SK-N-SH treated with all-trans-retinoic acid at 6 μM for 48 hours (cell line): ENCODE results near the gene FBXO45.

ENCODE experiments used
- ATAC-seq: fragments of 200-7000 bp; cut with Tn5 transposase; 3 replicates; pipeline ENCODE4 v1.9.1; 2020; ENCODE audit warnings: mild to moderate bottlenecking, moderate library complexity
- ARNTL ChIP-seq: fragments of 450-650 bp; formaldehyde crosslinking; IDR thresholded peaks from 2 replicates; pipeline ENCODE4 v1.5.0; 2020; ENCODE audit warnings: low read depth, mild to moderate bottlenecking, moderate library complexity, borderline replicate concordance
- BACH2 ChIP-seq: fragments of 250-450 bp; sonication (Bioruptor Pico); IDR thresholded peaks from 2 replicates; pipeline ENCODE4 v1.9.0; 2021; ENCODE audit warnings: mild to moderate bottlenecking, borderline replicate concordance
- CREB5 ChIP-seq: fragments of 250-450 bp; sonication (Bioruptor Pico); IDR thresholded peaks from 2 replicates; pipeline ENCODE4 v1.5.1; 2020; ENCODE audit warnings: low read depth, mild to moderate bottlenecking, moderate library complexity
- CSDC2 ChIP-seq: fragments of 250-450 bp; sonication (Bioruptor Pico); IDR thresholded peaks from 2 replicates; pipeline ENCODE4 v1.5.0; 2020; ENCODE audit warnings: mild to moderate bottlenecking, moderate library complexity
- CSRNP3 ChIP-seq: fragments of 250-450 bp; sonication (Bioruptor Pico); IDR thresholded peaks from 2 replicates; pipeline ENCODE4 v1.5.1; 2021; ENCODE audit warnings: mild to moderate bottlenecking, moderate library complexity
- ESRRG ChIP-seq: fragments of 250-450 bp; sonication (Bioruptor Pico); IDR thresholded peaks from 2 replicates; pipeline ENCODE4 v1.6.1; 2021; ENCODE audit warnings: mild to moderate bottlenecking
- GLIS3 ChIP-seq: fragments of 250-450 bp; sonication (Bioruptor Pico); IDR thresholded peaks from 2 replicates; pipeline ENCODE4 v1.5.0; 2020; ENCODE audit warnings: mild to moderate bottlenecking, moderate library complexity
- ISL1 ChIP-seq: fragments of 250-450 bp; sonication (Bioruptor Pico); IDR thresholded peaks from 2 replicates; pipeline ENCODE4 v2.1.2; 2022; ENCODE audit warnings: mild to moderate bottlenecking, moderate library complexity
- OSR1 ChIP-seq: fragments of 250-450 bp; sonication (Bioruptor Pico); IDR thresholded peaks from 2 replicates; pipeline ENCODE4 v1.8.0; 2022; ENCODE audit warnings: moderate library complexity, mild to moderate bottlenecking, inconsistent platforms
- PATZ1 ChIP-seq: fragments of 250-450 bp; sonication (Bioruptor Pico); IDR thresholded peaks from 2 replicates; pipeline ENCODE4 v1.8.0; 2020; ENCODE audit warnings: mild to moderate bottlenecking, moderate library complexity, borderline replicate concordance
- POU6F1 ChIP-seq: fragments of 250-450 bp; sonication (Bioruptor Pico); IDR thresholded peaks from 2 replicates; pipeline ENCODE4 v1.8.0; 2021; ENCODE audit warnings: low read depth, mild to moderate bottlenecking, moderate library complexity, borderline replicate concordance
- SNAI2 ChIP-seq: fragments of 250-450 bp; sonication (Bioruptor Pico); IDR thresholded peaks from 2 replicates; pipeline ENCODE4 v1.5.0; 2020; ENCODE audit warnings: mild to moderate bottlenecking, moderate library complexity
- TCF4 ChIP-seq: fragments of 250-450 bp; sonication (Bioruptor Pico); IDR thresholded peaks from 2 replicates; pipeline ENCODE4 v1.8.0; 2021; ENCODE audit warnings: mild to moderate bottlenecking, moderate library complexity, borderline replicate concordance
- TOX ChIP-seq: fragments of 250-450 bp; sonication (Bioruptor Pico); IDR thresholded peaks from 2 replicates; pipeline ENCODE4 v1.8.0; 2021; ENCODE audit warnings: mild to moderate bottlenecking, moderate library complexity, borderline replicate concordance
- TSHZ2 ChIP-seq: fragments of 250-450 bp; sonication (Bioruptor Pico); IDR thresholded peaks from 2 replicates; pipeline ENCODE4 v1.5.0; 2020; ENCODE audit warnings: mild to moderate bottlenecking, moderate library complexity
- ZC3H10 ChIP-seq: fragments of 250-450 bp; sonication (Bioruptor Pico); IDR thresholded peaks from 2 replicates; pipeline ENCODE4 v1.5.1; 2021; ENCODE audit warnings: mild to moderate bottlenecking, moderate library complexity
- ZFP3 ChIP-seq: fragments of 250-450 bp; sonication (Bioruptor Pico); IDR thresholded peaks from 2 replicates; pipeline ENCODE4 v1.5.0; 2020; ENCODE audit warnings: mild to moderate bottlenecking, moderate library complexity
- ZFP30 ChIP-seq: fragments of 450-650 bp; formaldehyde crosslinking; IDR thresholded peaks from 2 replicates; pipeline ENCODE4 v1.5.0; 2022; ENCODE audit warnings: mild to moderate bottlenecking, moderate library complexity
- ZNF565 ChIP-seq: fragments of 450-650 bp; formaldehyde crosslinking; conservative IDR thresholded peaks from 2 replicates; pipeline ENCODE4 v1.5.0; 2020; ENCODE audit warnings: low read depth, mild to moderate bottlenecking, moderate library complexity
- ZNF8 ChIP-seq: fragments of 450-650 bp; formaldehyde crosslinking; IDR thresholded peaks from 2 replicates; pipeline ENCODE4 v1.5.0; 2020; ENCODE audit warnings: mild to moderate bottlenecking, moderate library complexity

FBXO45 gene

GRCh38 chr3:196552253-196552652 lies 16.2 kb upstream of the FBXO45 start (continued):
- no peak for TF ChIP-seq POU6F1 (CRISPR knock-in tag)
- TF ChIP-seq GLIS3, result no peak
- TF ChIP-seq, all 23 proteins: peak for 0

- no peak for TF ChIP-seq ZC3H10 (CRISPR knock-in tag)
- no peak for TF ChIP-seq ZNF565
- TF ChIP-seq ARNTL (CRISPR knock-in tag), result no peak
- no peak for TF ChIP-seq OSR1 (CRISPR knock-in tag)
- ATAC-seq, result no peak
Measured at GRCh38 chr3:196553551-196553950, 14.9 kb upstream of the FBXO45 start.

- TF ChIP-seq ZFP30 (CRISPR knock-in tag) (no peak), BACH2 (CRISPR knock-in tag) (no peak)
Measured at GRCh38 chr3:196554205-196554604, 14.3 kb upstream of the FBXO45 start.

GRCh38 chr3:196555295-196555694 lies 13.2 kb upstream of the FBXO45 start:
- no peak for ATAC-seq
- peak; percentile 84 for TF ChIP-seq ISL1 (CRISPR knock-in tag)
- TF ChIP-seq CSDC2 (CRISPR knock-in tag), result no peak
- no peak for TF ChIP-seq CREB5 (CRISPR knock-in tag)
- no peak for TF ChIP-seq CSRNP3 (CRISPR knock-in tag)
- TF ChIP-seq TCF4 (CRISPR knock-in tag), result no peak

More at GRCh38 chr3:196554205-196554604, 14.3 kb upstream of the FBXO45 start:
- no peak for ATAC-seq

- ATAC-seq, result no peak
- TF ChIP-seq ISL1 (CRISPR knock-in tag), result no peak
Measured at GRCh38 chr3:196557236-196557635, 11.2 kb upstream of the FBXO45 start.

- no peak for ATAC-seq
- no peak for TF ChIP-seq ZFP3
- no peak for TF ChIP-seq PATZ1 (CRISPR knock-in tag)
- TF ChIP-seq SNAI2 (CRISPR knock-in tag), result no peak
- no peak for TF ChIP-seq ZNF8
- no peak for TF ChIP-seq TOX (CRISPR knock-in tag)
- TF ChIP-seq ZNF565, result no peak
- no peak for TF ChIP-seq CSDC2 (CRISPR knock-in tag)
- no peak for TF ChIP-seq ESRRG
- TF ChIP-seq CSRNP3 (CRISPR knock-in tag), result no peak
- no peak for TF ChIP-seq TSHZ2 (CRISPR knock-in tag)
Measured at GRCh38 chr3:196558476-196558875, 10.0 kb upstream of the FBXO45 start.
